SK-N-MC (cell line): Measurements from ENCODE around the gene NFATC1.
"Not testable (repeated sequence)": the region's sequence is repeated elsewhere in the genome, so short reads cannot be mapped to it uniquely, and the experiment has no call there.

Experiments
- DNase-seq: peaks from one replicate; pipeline ENCODE4 v3.0.0-alpha.2; 2011; ENCODE audit warnings: low read depth, low spot score
- H3K27ac ChIP-seq: fragments of 200-600 bp; sonication (generic); 2 replicates; pipeline ENCODE4 v1.5.1; 2016; ENCODE audit warnings: mixed run types
- H3K36me3 ChIP-seq: fragments of 200-600 bp; sonication (generic); 2 replicates; pipeline ENCODE4 v1.6.1; 2017; ENCODE audit warnings: antibody characterized with exemption, low read length, mixed read lengths; ENCODE audit not compliant: insufficient read depth
- H3K4me3 ChIP-seq: fragments of 200-600 bp; sonication (generic); 2 replicates; pipeline ENCODE4 v1.5.1; 2016
- H3K9ac ChIP-seq: fragments of 200-600 bp; sonication (generic); 2 replicates; pipeline ENCODE4 v1.8.0; 2017; ENCODE audit warnings: mixed run types, mixed read lengths; ENCODE audit not compliant: insufficient read length
- H3K9me3 ChIP-seq: fragments of 200-600 bp; sonication (generic); 2 replicates; pipeline ENCODE4 v1.6.1; 2017; ENCODE audit warnings: low read depth, mild to moderate bottlenecking, antibody characterized with exemption, low read length, moderate library complexity, mixed read lengths
- EZH2 ChIP-seq: fragments of 200-600 bp; sonication (generic); IDR thresholded peaks from one replicate; pipeline ENCODE4 v1.6.1; 2017; ENCODE audit warnings: antibody characterized with exemption
- FOXP2 ChIP-seq: optimal IDR thresholded peaks from 2 replicates; pipeline ENCODE3; 2011; ENCODE audit warnings: mild to moderate bottlenecking, moderate library complexity; ENCODE audit not compliant: insufficient read depth; ENCODE audit errors: extremely low read length, control extremely low read depth
- POLR2AphosphoS5 ChIP-seq: IDR thresholded peaks from 2 replicates; pipeline ENCODE4 v1.6.1; 2012; ENCODE audit warnings: mild to moderate bottlenecking, low read depth, low read length, borderline replicate concordance

The NFATC1 gene

DNA sequence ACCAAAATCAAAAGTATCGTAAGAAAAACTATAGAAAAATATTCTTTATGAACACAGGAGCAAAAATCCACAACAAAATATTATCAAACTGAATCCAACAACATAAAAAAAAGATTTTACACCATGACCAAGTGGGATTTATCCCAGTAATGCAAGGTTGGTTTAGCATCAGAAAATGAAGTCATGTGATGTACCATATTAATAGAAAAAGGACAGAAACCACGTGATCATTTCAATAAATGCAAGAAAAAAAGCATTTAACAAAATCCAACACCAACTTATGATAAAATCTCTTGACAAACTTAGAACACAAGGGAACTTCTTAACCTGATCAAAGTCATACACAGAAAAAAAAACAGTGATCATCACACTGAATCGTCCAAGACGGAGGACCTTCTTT is 105.3 kb downstream of the NFATC1 start:
- H3K27ac ChIP-seq: no peak overlapping the region
- H3K4me3 ChIP-seq: no peak overlapping the region
- H3K36me3 ChIP-seq: no peaks in the 10 kb centered on the region; the same call in 1 of the 2 replicates
- no peak overlapping the region for H3K9ac ChIP-seq
- TF ChIP-seq POLR2AphosphoS5: no peak
- TF ChIP-seq EZH2: no peak
- TF ChIP-seq FOXP2: no peak
- H3K9me3 ChIP-seq: no peaks in the 10 kb centered on the region
- DNase-seq: no peak

- no peak overlapping the region for H3K9ac ChIP-seq
- DNase-seq: no peak
- TF ChIP-seq EZH2: no peak
- H3K9me3 ChIP-seq: no peaks in the 10 kb centered on the region
- no peaks in the 10 kb centered on the region for H3K36me3 ChIP-seq
- no peak overlapping the region for H3K27ac ChIP-seq
- no peak overlapping the region for H3K4me3 ChIP-seq
Measured at GRCh38 chr18:79502782-79503181, 107.1 kb downstream of the NFATC1 start.

- TF ChIP-seq POLR2AphosphoS5 (no peak), EZH2 (no peak), FOXP2 (no peak)
- Histone ChIP-seq H3K9me3 (no peaks in the 10 kb centered on the region), H3K36me3 (no peaks in the 10 kb centered on the region), H3K9ac (no peak overlapping the region), H3K27ac (no peak overlapping the region), H3K4me3 (no peak overlapping the region)
- no peak for DNase-seq
Measured at GRCh38 chr18:79503406-79503805, 107.7 kb downstream of the NFATC1 start.

DNA sequence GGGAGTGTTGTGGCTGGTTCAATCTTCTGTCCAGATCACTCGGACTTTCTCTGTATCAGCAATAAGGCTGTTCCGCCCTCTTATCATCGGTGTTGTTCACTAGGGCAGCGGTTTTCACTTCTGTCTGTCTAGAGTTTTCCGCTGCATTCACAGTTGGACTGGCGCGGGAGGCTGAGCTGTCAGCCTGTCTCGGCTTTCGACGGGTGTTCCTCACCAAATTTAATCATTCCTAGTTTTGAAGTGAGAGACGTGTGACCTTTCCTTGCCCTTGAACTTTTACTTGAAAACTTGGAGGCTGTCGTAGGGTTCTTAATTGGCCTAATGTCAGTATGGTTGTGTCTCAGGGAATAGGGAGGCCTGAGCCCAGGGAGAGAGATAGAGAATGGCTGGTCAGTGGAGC is 108.3 kb downstream of the NFATC1 start:
- no peak overlapping the region for H3K27ac ChIP-seq
- no peaks in the 10 kb centered on the region for H3K9me3 ChIP-seq
- no peak for TF ChIP-seq EZH2
- TF ChIP-seq FOXP2: no peak
- TF ChIP-seq POLR2AphosphoS5: no peak
- no peak overlapping the region for H3K4me3 ChIP-seq
- DNase-seq: no peak
- no peaks in the 10 kb centered on the region for H3K36me3 ChIP-seq
- no peak overlapping the region for H3K9ac ChIP-seq

DNA sequence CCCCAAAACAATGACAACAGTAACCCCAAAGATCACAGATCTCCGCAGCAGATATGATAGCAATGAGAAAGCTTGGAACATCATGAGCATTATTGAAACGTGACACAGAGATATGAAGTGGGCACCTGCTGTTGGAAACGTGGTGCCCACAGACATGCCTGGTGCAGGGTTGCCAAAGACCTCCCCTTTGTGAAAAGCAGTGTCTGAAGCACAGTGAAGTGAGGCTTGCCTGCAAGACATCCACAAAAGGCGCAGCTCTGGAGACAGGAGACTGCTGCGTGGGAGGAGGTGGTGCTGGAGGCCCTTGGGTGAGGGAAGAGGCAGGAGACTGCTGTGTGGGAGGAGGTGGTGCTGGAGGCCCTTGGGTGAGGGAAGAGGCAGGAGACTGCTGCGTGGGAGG is 108.8 kb downstream of the NFATC1 start:
- not testable (repeated sequence) for H3K36me3 ChIP-seq, H3K4me3 ChIP-seq, H3K9ac ChIP-seq, H3K27ac ChIP-seq, H3K9me3 ChIP-seq, DNase-seq

- not testable (repeated sequence) for H3K9me3 ChIP-seq, H3K9ac ChIP-seq, H3K36me3 ChIP-seq, DNase-seq, H3K4me3 ChIP-seq, H3K27ac ChIP-seq
Measured at GRCh38 chr18:79505465-79505864, 109.7 kb downstream of the NFATC1 start.

- no peak overlapping the region for H3K27ac ChIP-seq
- no peak for DNase-seq
- no peaks in the 10 kb centered on the region for H3K9me3 ChIP-seq
- no peak overlapping the region for H3K9ac ChIP-seq
- H3K4me3 ChIP-seq: no peak overlapping the region
- TF ChIP-seq FOXP2 (no peak), EZH2 (no peak), POLR2AphosphoS5 (no peak)
- no peaks in the 10 kb centered on the region for H3K36me3 ChIP-seq
Measured at GRCh38 chr18:79506191-79507075, 110.7 kb downstream of the NFATC1 start.

- Histone ChIP-seq H3K27ac (no peak overlapping the region), H3K36me3 (no peaks in the 10 kb centered on the region), H3K9me3 (no peaks in the 10 kb centered on the region), H3K9ac (no peak overlapping the region), H3K4me3 (no peak overlapping the region)
- TF ChIP-seq FOXP2 (no peak), EZH2 (no peak), POLR2AphosphoS5 (no peak)
- DNase-seq: no peak
Measured at GRCh38 chr18:79507076-79507545, 111.4 kb downstream of the NFATC1 start.
